Central memory CD8-positive, alpha-beta T cell (primary cell): ENCODE data around the gene EXOSC1.
A peak's percentile ranks its signal among the peaks of the same experiment; 100 is the strongest.
"Not testable (repeated sequence)": the region's sequence is repeated elsewhere in the genome, so short reads cannot be mapped to it uniquely, and the experiment has no call there.

Source experiments
- ATAC-seq: fragments of 150-1000 bp; cut with Tn5 transposase; replicated peaks from 2 replicates; pipeline ENCODE4 v1.10.0; 2022; ENCODE audit warnings: mild to moderate bottlenecking, moderate FRiP score, moderate number of reproducible peaks; ENCODE audit not compliant: poor library complexity, severe bottlenecking; ENCODE audit errors: extremely low read depth
- DNase-seq, 2 donors: peaks; one replicate each; pipeline ENCODE4 v3.0.0; 2021; ENCODE audit warnings: low spot score in 2 of 2
- H3K27ac Mint-ChIP-seq: one replicate; pipeline ENCODE4 v1.8.0; 2022; ENCODE audit warnings: low read depth, mild to moderate bottlenecking, moderate library complexity, mixed read lengths
- H3K27me3 Mint-ChIP-seq: one replicate; pipeline ENCODE4 v1.8.0; 2022; ENCODE audit warnings: mixed read lengths
- H3K36me3 Mint-ChIP-seq: one replicate; pipeline ENCODE4 v1.8.0; 2022; ENCODE audit warnings: mild to moderate bottlenecking, moderate library complexity, mixed read lengths; ENCODE audit not compliant: insufficient read depth
- H3K4me1 Mint-ChIP-seq: one replicate; pipeline ENCODE4 v1.8.0; 2022; ENCODE audit warnings: mixed read lengths
- H3K4me3 Mint-ChIP-seq: one replicate; pipeline ENCODE4 v1.8.0; 2022; ENCODE audit warnings: mild to moderate bottlenecking, moderate library complexity, mixed read lengths
- H3K9me3 Mint-ChIP-seq: one replicate; pipeline ENCODE4 v1.8.0; 2022; ENCODE audit warnings: mixed read lengths

Gene EXOSC1

DNA sequence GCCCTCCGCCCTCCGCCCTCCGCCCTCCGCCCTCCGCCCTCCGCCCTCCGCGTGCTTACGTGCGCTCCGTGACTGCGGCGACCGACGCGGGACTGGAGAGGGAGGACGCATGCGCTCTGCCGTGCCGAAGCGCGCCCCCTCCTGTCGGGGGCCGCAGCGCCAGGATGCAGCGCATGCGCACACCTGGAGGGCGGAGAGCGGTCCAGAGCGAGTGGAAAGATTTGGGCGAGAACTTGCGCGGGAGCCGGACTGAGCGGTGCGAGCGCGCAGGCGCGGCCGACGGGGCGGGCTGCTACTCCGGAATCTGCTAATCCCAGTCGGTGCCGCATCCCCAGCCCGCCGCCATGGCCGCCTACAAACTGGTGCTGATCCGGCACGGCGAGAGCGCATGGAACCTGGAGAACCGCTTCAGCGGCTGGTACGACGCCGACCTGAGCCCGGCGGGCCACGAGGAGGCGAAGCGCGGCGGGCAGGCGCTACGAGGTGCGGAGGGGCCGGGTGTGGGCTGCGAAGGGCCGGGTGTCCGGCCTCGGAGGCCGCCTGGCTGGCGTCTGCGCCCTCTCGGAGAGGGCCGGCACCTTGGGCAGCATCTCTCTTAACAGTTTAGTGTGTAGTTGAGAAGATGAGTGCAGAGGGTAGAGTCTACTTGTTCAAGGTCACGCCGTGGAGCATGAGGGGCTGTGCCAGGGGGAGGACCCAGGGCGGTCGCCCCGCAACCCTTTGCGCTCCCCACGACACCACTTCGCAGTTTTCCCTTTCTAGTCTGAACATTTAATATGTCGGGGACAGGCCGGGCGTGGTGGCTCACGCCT is 19.6 kb downstream of the EXOSC1 start, which contains the start of gene PGAM1:
TSS of gene PGAM1 (plus strand) at position 228 of the 812 bp plus-strand sequence. CDS start at position 345, 117 bp downstream.
- peak; percentile 90 to 94 for DNase-seq
- Mint-ChIP-seq H3K4me3 (peak within 1 kb of the TSS; percentile 88), H3K9me3 (no peaks in the 10 kb centered on the region), H3K27ac (peak within 1 kb of the TSS; percentile 95), H3K27me3 (no peaks in the 10 kb centered on the region), H3K36me3 (peaks cover 35% of the 10 kb centered on the region), H3K4me1 (peaks cover 30% of the 10 kb centered on the region)
- peak; percentile 85 for ATAC-seq

DNA sequence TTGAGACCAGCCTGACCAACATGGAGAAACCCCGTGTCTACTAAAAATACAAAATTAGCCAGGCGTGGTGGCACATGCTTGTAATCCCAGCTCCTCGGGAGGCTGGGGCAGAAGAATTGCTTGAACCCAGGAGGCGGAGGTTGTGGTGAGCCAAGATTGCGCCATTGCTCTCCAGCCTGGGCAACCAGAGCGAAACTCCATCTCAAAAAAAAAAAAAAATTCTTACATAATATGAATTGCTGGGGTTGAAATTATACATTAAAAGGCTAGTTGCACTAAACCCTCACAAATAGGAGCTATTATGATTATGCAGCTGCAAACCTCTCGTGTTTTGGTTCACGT is 22.1 kb downstream of the EXOSC1 start:
- not testable (repeated sequence) for H3K27ac Mint-ChIP-seq, H3K9me3 Mint-ChIP-seq, ATAC-seq, DNase-seq, H3K27me3 Mint-ChIP-seq, H3K4me3 Mint-ChIP-seq
- Mint-ChIP-seq H3K36me3 (peaks cover 20% of the 10 kb centered on the region), H3K4me1 (peaks cover 39% of the 10 kb centered on the region)

DNA sequence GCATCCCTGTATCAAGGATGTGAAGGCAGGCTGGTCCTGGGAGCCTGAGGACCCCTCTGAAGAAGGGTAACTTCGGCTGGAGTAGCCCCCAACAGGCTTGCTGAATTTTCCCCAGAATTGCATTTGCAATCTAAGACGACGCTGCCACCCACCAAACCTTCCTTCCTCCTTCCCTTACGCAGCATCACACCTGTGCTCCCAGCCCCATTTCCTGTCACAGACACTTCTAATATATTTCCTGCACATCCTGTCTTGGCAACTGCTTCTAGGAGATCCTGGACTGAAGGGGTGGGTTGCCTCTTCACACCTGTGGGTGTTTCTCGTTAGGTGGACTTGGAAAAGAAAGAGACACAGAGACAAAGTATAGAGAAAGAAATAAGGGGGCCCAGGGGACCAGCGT is 29.2 kb downstream of the EXOSC1 start:
- ATAC-seq (no peak), DNase-seq (no peak)
- peak overlapping the region; percentile 3 for H3K4me3 Mint-ChIP-seq
- peaks cover 44% of the 10 kb centered on the region for H3K4me1 Mint-ChIP-seq
- H3K27ac Mint-ChIP-seq = peak overlapping the region; percentile 16
- H3K9me3 Mint-ChIP-seq = no peaks in the 10 kb centered on the region
- peaks cover 11% of the 10 kb centered on the region for H3K36me3 Mint-ChIP-seq
- no peaks in the 10 kb centered on the region for H3K27me3 Mint-ChIP-seq

DNA sequence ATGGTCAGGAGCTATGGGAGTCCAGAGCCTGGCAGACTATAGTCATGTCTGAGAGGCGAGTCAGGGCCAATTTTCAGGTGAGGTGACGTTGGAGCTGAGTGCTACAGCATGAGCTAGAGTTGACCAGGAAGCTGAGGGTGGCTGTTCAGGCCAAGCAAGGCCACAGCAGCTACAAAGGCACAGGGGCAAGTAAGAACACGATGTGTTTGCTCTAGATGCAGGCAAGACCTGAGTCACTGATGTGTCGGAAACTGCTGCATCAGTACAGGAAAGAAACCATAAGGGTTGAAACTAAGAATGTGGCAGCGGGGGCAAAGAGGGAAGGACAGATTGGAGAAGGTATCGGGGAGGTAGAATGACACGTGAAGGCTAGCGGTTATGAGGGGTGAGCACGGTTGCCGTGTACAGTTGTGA is 32.9 kb downstream of the EXOSC1 start:
- ATAC-seq (no peak), DNase-seq (no peak)
- H3K27ac Mint-ChIP-seq = peak overlapping the region; percentile 82
- H3K4me3 Mint-ChIP-seq = peak overlapping the region; percentile 28
- peaks cover 8% of the 10 kb centered on the region for H3K36me3 Mint-ChIP-seq
- no peaks in the 10 kb centered on the region for H3K27me3 Mint-ChIP-seq
- peaks cover 28% of the 10 kb centered on the region for H3K4me1 Mint-ChIP-seq
- no peaks in the 10 kb centered on the region for H3K9me3 Mint-ChIP-seq

DNA sequence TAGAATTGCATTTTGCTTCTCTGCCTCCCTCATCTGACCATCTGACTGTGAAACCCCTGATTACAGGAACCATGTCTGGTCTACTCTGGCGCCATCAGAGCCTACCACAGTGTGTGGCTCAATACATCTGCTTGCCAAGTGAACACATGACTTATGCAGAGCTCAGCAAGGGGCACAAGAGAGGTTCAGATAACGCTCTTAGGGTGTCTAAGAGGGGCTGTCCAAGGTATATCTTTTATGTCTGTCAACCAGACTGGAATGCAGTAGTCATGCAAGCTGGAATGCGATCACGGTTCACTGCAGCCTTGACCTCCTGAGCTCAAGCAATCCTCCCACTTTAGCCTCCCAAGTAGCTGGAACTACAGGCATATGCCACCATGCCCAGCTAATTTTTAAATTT is 34.4 kb downstream of the EXOSC1 start:
- no peak overlapping the region for H3K27ac Mint-ChIP-seq
- ATAC-seq = no peak

DNA sequence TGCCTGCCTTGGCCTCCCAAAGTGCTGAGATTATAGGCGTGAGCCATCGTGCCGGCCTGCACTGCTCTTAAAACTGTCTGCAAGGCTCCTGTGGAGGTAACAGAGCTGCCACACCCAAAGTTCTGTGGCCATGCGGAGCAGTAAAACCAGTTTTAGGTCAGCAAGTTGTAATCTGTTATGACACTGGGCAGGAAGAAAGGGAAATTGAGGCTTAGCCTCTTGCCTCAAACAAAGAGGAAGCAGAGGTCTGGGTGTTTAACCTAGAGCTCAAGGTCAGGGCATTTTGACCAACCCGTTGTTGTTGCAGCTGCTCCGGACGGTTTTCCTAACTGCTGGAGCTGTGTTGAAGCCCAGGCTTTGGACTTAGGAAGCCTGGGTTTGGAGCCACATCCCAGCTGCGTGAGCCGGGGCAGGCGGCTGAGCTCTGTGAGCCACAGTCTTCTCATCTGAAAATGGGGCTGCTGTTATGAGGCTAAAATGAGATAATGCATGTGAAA is 37.3 kb downstream of the EXOSC1 start:
- no peak overlapping the region for H3K4me3 Mint-ChIP-seq
- ATAC-seq = no peak
- no peaks in the 10 kb centered on the region for H3K9me3 Mint-ChIP-seq
- H3K4me1 Mint-ChIP-seq = peaks cover 14% of the 10 kb centered on the region
- H3K27me3 Mint-ChIP-seq = no peaks in the 10 kb centered on the region
- H3K36me3 Mint-ChIP-seq = no peaks in the 10 kb centered on the region
- H3K27ac Mint-ChIP-seq = no peak overlapping the region
- no peak for DNase-seq

More for the DNA sequence above, 34.4 kb downstream of the EXOSC1 start:
- no peak for DNase-seq
- Mint-ChIP-seq H3K9me3 (no peaks in the 10 kb centered on the region), H3K4me1 (peaks cover 28% of the 10 kb centered on the region), H3K27me3 (no peaks in the 10 kb centered on the region), H3K4me3 (no peak overlapping the region), H3K36me3 (peaks cover 7% of the 10 kb centered on the region)

DNA sequence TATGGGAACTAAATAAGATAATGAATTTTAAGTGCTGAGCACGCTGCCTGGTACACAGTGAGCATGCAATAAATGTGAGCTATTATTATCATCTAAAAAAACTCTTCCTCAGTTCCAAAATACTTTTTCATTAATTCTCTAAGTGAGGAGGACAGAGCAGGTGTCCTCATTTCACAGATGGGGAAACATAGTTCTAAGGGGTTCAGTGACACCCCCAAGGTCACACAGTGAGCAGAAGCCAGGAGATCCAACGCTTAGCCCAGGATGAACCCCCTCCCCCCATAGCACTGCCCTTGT is 37.9 kb downstream of the EXOSC1 start:
- H3K27me3 Mint-ChIP-seq = no peaks in the 10 kb centered on the region
- no peaks in the 10 kb centered on the region for H3K36me3 Mint-ChIP-seq
- H3K9me3 Mint-ChIP-seq = no peaks in the 10 kb centered on the region
- peaks cover 9% of the 10 kb centered on the region for H3K4me1 Mint-ChIP-seq
- H3K4me3 Mint-ChIP-seq = peak overlapping the region; percentile 43
- ATAC-seq = no peak
- DNase-seq = no peak
- H3K27ac Mint-ChIP-seq = no peak overlapping the region

DNA sequence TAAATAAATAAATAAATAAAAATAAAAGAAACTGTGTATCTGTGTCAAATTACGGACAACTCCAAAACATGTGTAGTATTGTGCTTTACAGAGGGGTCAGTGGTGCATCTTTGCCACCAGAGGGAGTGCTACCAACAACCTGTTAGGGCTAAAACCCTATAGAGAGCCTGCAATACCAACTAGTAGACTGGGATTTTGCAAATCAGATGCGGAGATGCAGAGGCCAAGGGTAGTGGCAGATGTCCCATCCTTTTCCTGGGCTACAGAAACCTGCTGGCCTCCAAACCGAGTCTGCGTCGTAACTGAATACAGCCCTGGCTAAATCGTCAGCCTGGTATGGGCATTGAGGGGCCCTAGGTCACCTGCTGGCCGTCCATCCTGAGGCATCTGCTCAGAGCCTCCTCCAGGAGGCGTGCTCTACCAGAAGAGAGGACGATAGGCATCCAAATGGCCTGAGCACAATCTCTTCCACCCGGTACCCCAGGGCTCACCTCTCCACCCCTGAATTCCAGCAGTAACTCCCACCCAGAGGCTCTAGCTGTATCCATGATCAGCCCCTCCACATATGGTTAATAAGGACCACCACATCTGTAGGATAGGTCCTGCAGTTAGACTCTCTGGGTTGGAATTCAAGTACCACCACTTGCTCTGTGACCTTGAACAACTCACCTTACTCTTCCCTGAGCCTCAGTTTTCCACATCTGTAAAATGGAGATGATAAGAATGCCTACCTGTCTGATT is 38.4 kb downstream of the EXOSC1 start:
- H3K27ac Mint-ChIP-seq = peak overlapping the region; percentile 8
- H3K4me1 Mint-ChIP-seq = peaks cover 7% of the 10 kb centered on the region
- peak; percentile 54 to 56 for DNase-seq
- H3K9me3 Mint-ChIP-seq = no peaks in the 10 kb centered on the region
- H3K36me3 Mint-ChIP-seq = no peaks in the 10 kb centered on the region
- peak overlapping the region; percentile 43 for H3K4me3 Mint-ChIP-seq
- peak; percentile 99 for ATAC-seq
- no peaks in the 10 kb centered on the region for H3K27me3 Mint-ChIP-seq

DNA sequence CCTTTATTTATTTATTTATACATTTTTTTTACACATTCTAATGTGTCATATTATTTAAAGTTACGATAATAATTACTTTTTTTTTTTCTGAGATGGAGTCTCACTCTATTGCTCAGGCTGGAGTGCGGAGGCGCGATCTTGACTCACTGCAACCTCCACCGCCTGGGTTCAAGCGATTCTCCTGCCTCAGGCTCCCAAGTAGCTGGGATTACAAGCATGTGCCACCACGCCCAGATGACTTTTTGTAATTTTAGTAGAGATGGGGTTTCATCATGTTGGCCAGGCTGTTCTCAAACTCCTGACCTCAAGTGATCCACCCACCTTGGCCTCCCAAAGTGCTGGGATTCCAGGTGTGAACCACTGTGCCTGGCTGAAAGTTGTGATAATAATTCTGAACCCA is 39.3 kb downstream of the EXOSC1 start:
- not testable (repeated sequence) for H3K36me3 Mint-ChIP-seq, H3K4me3 Mint-ChIP-seq, ATAC-seq, H3K9me3 Mint-ChIP-seq, DNase-seq, H3K27ac Mint-ChIP-seq, H3K4me1 Mint-ChIP-seq, H3K27me3 Mint-ChIP-seq

DNA sequence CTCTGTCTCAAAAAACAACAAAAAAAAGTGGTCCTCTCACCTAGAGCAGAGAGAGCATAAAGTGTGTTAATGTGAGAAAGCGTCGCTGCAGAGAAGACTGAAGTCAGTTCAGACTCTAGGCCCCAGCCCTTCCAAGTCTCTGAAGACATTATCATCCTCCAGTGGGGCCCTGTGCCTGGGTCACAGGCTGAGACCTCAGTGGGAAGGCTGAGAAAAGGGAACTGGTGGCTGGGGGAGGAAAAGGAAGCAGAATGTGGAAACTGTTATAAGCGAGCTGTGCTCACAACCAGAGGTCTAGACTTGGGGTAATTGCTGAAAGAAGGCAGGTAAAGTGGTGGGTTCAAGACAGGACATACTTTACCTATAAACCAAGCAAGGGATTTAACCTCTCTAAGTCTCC is 39.7 kb downstream of the EXOSC1 start:
- Mint-ChIP-seq H3K36me3 (peaks cover 4% of the 10 kb centered on the region), H3K9me3 (no peaks in the 10 kb centered on the region), H3K4me1 (peaks cover 7% of the 10 kb centered on the region), H3K27ac (no peak overlapping the region), H3K27me3 (no peaks in the 10 kb centered on the region), H3K4me3 (no peak overlapping the region)
- no peak for DNase-seq
- no peak for ATAC-seq

DNA sequence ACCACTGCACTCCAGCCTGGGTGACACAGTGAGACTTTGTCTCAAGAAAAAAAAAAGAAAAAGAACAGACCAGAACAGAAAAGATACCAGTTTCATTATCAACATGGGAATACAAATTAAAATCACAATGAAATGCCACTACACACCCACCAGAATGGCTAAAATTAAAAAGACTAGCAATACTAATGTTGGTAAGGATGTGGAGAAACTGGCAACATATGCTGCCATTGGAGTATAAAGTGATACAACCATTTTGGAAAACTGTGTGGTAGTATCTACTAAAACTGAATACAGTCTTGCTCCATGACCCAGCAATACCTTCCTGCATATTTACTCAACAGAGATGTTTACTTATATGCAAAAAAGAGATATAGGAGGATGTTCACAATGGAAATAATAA is 41.8 kb downstream of the EXOSC1 start:
- ATAC-seq = no peak
- Mint-ChIP-seq H3K4me1 (peaks cover 15% of the 10 kb centered on the region), H3K9me3 (no peaks in the 10 kb centered on the region), H3K4me3 (no peak overlapping the region), H3K36me3 (peaks cover 9% of the 10 kb centered on the region), H3K27ac (no peak overlapping the region), H3K27me3 (no peaks in the 10 kb centered on the region)
- DNase-seq = no peak

DNA sequence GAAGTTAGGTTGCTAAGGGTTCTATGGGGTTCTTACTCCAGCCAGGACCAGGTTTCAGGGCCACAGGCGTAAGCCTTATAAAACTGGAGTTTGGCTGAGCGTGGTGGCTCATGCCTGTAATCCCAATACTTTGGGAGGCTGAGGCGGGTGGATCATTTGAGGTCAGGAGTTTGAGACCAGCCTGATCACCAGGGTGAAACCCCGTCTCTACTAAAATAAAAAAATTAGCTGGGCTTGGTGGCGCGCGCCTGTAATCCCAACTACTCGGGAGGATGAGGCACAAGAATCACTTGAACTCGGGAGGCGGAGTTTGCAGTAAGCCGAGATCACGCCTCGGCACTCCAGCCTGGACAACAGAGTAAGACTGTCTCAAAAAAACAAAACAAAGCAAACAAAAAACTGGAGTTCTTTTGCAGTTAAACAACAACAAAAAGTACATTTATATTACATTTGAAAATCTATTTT is 44.3 kb downstream of the EXOSC1 start:
- Mint-ChIP-seq H3K27ac (peak overlapping the region; percentile 89), H3K36me3 (peaks cover 14% of the 10 kb centered on the region), H3K27me3 (no peaks in the 10 kb centered on the region), H3K4me1 (peaks cover 8% of the 10 kb centered on the region), H3K4me3 (peak overlapping the region; percentile 94), H3K9me3 (no peaks in the 10 kb centered on the region)
- DNase-seq = no peak
- ATAC-seq = no peak
